Measurements from ENCODE around the gene SLC37A4.
A peak's percentile ranks its signal among the peaks of the same experiment; 100 is the strongest.
"Not testable (repeated sequence)": the region's sequence is repeated elsewhere in the genome, so short reads cannot be mapped to it uniquely, and the experiment has no call there.

The SLC37A4 gene

GRCh38 chr11:119047205-119047604 lies 16.5 kb upstream of the SLC37A4 start:
- TF ChIP-seq, protein P1, sequence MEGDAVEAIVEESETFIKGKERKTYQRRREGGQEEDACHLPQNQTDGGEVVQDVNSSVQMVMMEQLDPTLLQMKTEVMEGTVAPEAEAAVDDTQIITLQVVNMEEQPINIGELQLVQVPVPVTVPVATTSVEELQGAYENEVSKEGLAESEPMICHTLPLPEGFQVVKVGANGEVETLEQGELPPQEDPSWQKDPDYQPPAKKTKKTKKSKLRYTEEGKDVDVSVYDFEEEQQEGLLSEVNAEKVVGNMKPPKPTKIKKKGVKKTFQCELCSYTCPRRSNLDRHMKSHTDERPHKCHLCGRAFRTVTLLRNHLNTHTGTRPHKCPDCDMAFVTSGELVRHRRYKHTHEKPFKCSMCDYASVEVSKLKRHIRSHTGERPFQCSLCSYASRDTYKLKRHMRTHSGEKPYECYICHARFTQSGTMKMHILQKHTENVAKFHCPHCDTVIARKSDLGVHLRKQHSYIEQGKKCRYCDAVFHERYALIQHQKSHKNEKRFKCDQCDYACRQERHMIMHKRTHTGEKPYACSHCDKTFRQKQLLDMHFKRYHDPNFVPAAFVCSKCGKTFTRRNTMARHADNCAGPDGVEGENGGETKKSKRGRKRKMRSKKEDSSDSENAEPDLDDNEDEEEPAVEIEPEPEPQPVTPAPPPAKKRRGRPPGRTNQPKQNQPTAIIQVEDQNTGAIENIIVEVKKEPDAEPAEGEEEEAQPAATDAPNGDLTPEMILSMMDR (IDR thresholded peaks at IDR 0.05; ENCODE audit: low read depth, low read length), result no peak
- no peaks in the 10 kb centered on the region for H3K9me3 ChIP-seq (ENCODE audit: severe bottlenecking)
- H3K27me3 ChIP-seq (ENCODE audit: insufficient read depth, low read depth, severe bottlenecking), result no peaks in the 10 kb centered on the region
- no peak overlapping the region for H3K27ac ChIP-seq
- H3K4me3 ChIP-seq (ENCODE audit: low read depth, low read length), result no peak overlapping the region
- peaks cover 66% of the 10 kb centered on the region for H3K36me3 ChIP-seq
- DNase-seq, result no peak

DNA sequence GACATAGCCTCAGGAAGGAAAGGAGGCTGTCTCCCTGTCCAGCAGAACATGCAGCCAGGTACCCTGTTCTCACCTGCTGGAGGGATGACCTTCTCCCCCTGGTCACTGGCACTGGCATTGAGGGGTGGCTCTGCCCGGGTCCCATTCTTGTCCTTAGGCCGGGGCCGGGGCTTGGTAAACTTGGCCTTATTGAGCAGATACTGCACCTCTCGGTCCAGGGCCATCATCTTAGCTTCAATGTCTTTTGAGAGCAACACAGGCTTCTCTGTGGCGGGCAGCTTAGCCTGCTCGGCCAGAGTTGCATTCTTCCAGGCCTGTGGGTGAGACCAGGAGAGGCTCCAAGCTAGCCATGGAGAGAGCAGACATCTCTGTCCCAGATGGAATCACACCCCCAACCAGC lies 15.8 kb upstream of the SLC37A4 start:
- no peak overlapping the region for H3K4me3 ChIP-seq (ENCODE audit: low read depth, low read length)
- no peak overlapping the region for H3K27ac ChIP-seq
- no peaks in the 10 kb centered on the region for H3K9me3 ChIP-seq (ENCODE audit: severe bottlenecking)
- TF ChIP-seq, protein P1 (IDR thresholded peaks at IDR 0.05; ENCODE audit: low read depth, low read length), result no peak
- H3K27me3 ChIP-seq (ENCODE audit: insufficient read depth, low read depth, severe bottlenecking), result no peaks in the 10 kb centered on the region
- peaks cover 59% of the 10 kb centered on the region for H3K36me3 ChIP-seq
- DNase-seq, result no peak

DNA sequence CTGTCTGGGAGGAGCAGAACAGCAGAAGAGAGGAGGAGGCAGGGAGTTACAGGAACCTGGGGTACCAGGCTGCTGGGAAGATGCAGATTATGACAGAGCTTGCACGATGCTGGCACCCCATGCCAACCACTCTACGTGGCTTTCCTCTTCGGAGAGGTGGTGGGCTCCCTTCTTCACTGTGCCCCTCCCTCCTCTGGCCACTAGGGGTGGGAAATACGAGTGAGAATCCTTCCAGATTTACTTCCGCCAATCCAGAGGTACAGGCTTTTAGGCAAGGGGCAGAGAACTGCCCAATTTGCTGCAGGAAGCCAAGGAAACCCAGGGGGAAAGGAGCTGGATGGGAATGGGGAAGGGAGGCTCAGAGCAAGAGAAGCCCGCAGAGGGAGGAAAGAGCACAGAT lies 14.0 kb upstream of the SLC37A4 start:
- Histone ChIP-seq H3K27ac (no peak overlapping the region), H3K36me3 (peaks cover 50% of the 10 kb centered on the region), H3K4me3 (ENCODE audit: low read depth, low read length) (no peak overlapping the region), H3K27me3 (ENCODE audit: insufficient read depth, low read depth, severe bottlenecking) (no peaks in the 10 kb centered on the region), H3K9me3 (ENCODE audit: severe bottlenecking) (no peaks in the 10 kb centered on the region)
- no peak for DNase-seq
- TF ChIP-seq, protein P1 (IDR thresholded peaks at IDR 0.05; ENCODE audit: low read depth, low read length), result peak; percentile 35; the same call in 1 of the 2 replicates

DNA sequence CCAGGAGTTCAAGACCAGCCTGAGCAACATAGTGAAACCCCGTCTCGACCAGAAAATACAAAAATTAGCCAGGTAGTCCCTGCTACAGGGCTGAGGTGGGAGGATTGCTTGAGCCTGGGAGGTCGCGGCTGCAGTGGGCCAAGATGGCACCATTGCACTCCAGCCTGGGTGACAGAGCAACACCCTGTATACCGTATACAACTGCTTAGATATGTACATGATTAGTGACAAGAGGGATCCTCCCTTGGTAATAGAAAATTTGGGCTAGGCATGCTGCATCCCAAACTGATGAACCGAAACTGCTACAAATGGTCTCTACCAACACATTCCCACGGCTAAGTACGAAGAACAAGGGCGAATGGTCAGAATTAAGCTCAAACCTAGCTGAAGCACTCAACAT lies 12.2 kb upstream of the SLC37A4 start:
- TF ChIP-seq, protein P1 (IDR thresholded peaks at IDR 0.05; ENCODE audit: low read depth, low read length), result no peak
- Histone ChIP-seq H3K27ac (no peak overlapping the region), H3K36me3 (peaks cover 32% of the 10 kb centered on the region), H3K9me3 (ENCODE audit: severe bottlenecking) (no peaks in the 10 kb centered on the region), H3K4me3 (ENCODE audit: low read depth, low read length) (no peak overlapping the region), H3K27me3 (ENCODE audit: insufficient read depth, low read depth, severe bottlenecking) (no peaks in the 10 kb centered on the region)
- no peak for DNase-seq

GRCh38 chr11:119041821-119042514 lies 11.3 kb upstream of the SLC37A4 start:
- H3K4me3 ChIP-seq (ENCODE audit: low read depth, low read length), result no peak overlapping the region
- no peak for DNase-seq
- no peak overlapping the region for H3K27ac ChIP-seq
- no peaks in the 10 kb centered on the region for H3K27me3 ChIP-seq (ENCODE audit: insufficient read depth, low read depth, severe bottlenecking)
- no peaks in the 10 kb centered on the region for H3K9me3 ChIP-seq (ENCODE audit: severe bottlenecking)
- peaks cover 22% of the 10 kb centered on the region for H3K36me3 ChIP-seq
- TF ChIP-seq, protein P1 (IDR thresholded peaks at IDR 0.05; ENCODE audit: low read depth, low read length), result no peak

- DNase-seq; H3K4me3 ChIP-seq (ENCODE audit: low read depth, low read length); H3K36me3 ChIP-seq; H3K9me3 ChIP-seq (ENCODE audit: severe bottlenecking); H3K27me3 ChIP-seq (ENCODE audit: insufficient read depth, low read depth, severe bottlenecking): not testable (repeated sequence)
- H3K27ac ChIP-seq, result peak overlapping the region; percentile 74
These were observed 8.8 kb upstream of the SLC37A4 start for GRCh38 chr11:119039471-119039870.

Data from WERI-Rb-1 (cell line).